Muscle of leg (tissue), 11 donors: Measurements from ENCODE around the gene SLC66A1. TPM values are rescaled to one million over a fixed set of nuclear protein-coding genes. Genes with fewer than 3 reads are reported as not detected.
"Not testable (repeated sequence)": the region's sequence is repeated elsewhere in the genome, so short reads cannot be mapped to it uniquely, and the experiment has no call there.

Experiments
- DNase-seq: peaks from one replicate; pipeline ENCODE4 v3.0.0; 2013
- H3K27ac ChIP-seq: one replicate; pipeline ENCODE4 v1.5.1; 2013; ENCODE audit warnings: mild to moderate bottlenecking, low read length, control low read depth
- H3K27me3 ChIP-seq: one replicate; pipeline ENCODE4 v1.6.1; 2013; ENCODE audit warnings: low read length; ENCODE audit not compliant: control insufficient read depth, insufficient read depth
- H3K36me3 ChIP-seq: one replicate; pipeline ENCODE4 v1.6.1; 2013; ENCODE audit warnings: low read length; ENCODE audit not compliant: control insufficient read depth, insufficient read depth
- H3K4me1 ChIP-seq: one replicate; pipeline ENCODE4 v1.6.1; 2013; ENCODE audit warnings: low read length; ENCODE audit not compliant: control insufficient read depth, insufficient read depth
- H3K4me3 ChIP-seq: one replicate; pipeline ENCODE4 v1.5.1; 2013; ENCODE audit warnings: low read length, control low read depth
- H3K9me3 ChIP-seq: replicated peaks from 2 replicates; pipeline ENCODE4 v1.6.1; 2013; ENCODE audit warnings: low read depth, low read length; ENCODE audit not compliant: control insufficient read depth
- WGBS: methylation state at CpG from one replicate; pipeline ENCODE4 v1.1.5; 2013; ENCODE audit warnings: missing lambda C conversion rate; ENCODE audit not compliant: insufficient coverage; 5-methylcytosine and 5-hydroxymethylcytosine counted together
- polyA plus RNA-seq, 8 donors: library from polyadenylated mRNA; unstranded; fragments of 120-200 nt; gene quantifications; one replicate each; pipeline versions ENCODE4 v1.2.1 to v1.2.3, GENCODE V29; 2013; ENCODE audit warnings: inconsistent platforms in 1 of 8, low replicate concordance in 1 of 8; ENCODE audit not compliant: insufficient read length in 8 of 8, insufficient read depth in 1 of 8
- total RNA-seq: library from RNA; stranded (reverse); fragments of 120-200 nt; gene quantifications from one replicate; pipeline ENCODE4 v1.2.4, GENCODE V29; 2013

SLC66A1 gene
- total and polyA plus RNA-seq, 9 donors: 8.9 to 12.9 (median 9.7) TPM

DNA sequence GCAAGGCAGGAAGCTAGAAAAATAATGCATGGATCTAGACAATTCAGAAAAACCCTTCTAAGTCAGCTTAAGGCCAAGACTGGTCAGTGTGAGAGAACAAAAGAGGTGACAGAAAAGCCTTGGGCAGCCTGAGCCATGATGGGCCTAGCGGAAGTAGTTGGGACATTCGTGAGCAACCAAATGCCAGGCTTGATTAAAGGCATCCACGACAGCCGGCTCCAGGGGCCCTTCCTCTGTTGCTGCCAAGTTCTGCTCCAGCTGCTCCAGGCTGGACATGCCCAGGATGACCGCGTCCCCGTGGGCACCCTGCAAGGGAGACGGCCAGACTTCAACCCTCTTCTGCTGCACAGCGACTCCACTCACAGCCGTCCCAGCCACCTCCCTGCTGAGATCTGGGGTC, 8.0 kb upstream of the SLC66A1 start:
- Histone ChIP-seq H3K36me3 (peaks cover 56% of the 10 kb centered on the region), H3K4me1 (peaks cover 12% of the 10 kb centered on the region), H3K27ac (peak overlapping the region; percentile 72)
- DNase-seq: peak; percentile 60
- H3K9me3 ChIP-seq, H3K27me3 ChIP-seq, H3K4me3 ChIP-seq: not testable (repeated sequence)
- 100% methylated on average over 1 of the region's 10 CpGs for whole genome bisulfite sequencing

- Histone ChIP-seq H3K27me3 (no peaks in the 10 kb centered on the region), H3K36me3 (peaks cover 59% of the 10 kb centered on the region), H3K4me1 (peaks cover 17% of the 10 kb centered on the region), H3K9me3 (no peaks in the 10 kb centered on the region), H3K4me3 (no peak overlapping the region), H3K27ac (no peak overlapping the region)
- WGBS: 96% methylated on average over 9 of the region's 11 CpGs
- no peak for DNase-seq
Measured at GRCh38 chr1:19305880-19306279, 6.2 kb upstream of the SLC66A1 start.

- H3K9me3 ChIP-seq: no peaks in the 10 kb centered on the region
- H3K4me3 ChIP-seq: no peak overlapping the region
- peaks cover 59% of the 10 kb centered on the region for H3K36me3 ChIP-seq
- H3K27me3 ChIP-seq: no peaks in the 10 kb centered on the region
- H3K27ac ChIP-seq: no peak overlapping the region
- peaks cover 23% of the 10 kb centered on the region for H3K4me1 ChIP-seq
- DNase-seq: no peak
- WGBS: 93% methylated on average over 6 of the region's 6 CpGs
Measured at GRCh38 chr1:19306941-19307340, 5.2 kb upstream of the SLC66A1 start.

- Histone ChIP-seq H3K27ac (no peak overlapping the region), H3K9me3 (no peaks in the 10 kb centered on the region), H3K36me3 (peaks cover 55% of the 10 kb centered on the region), H3K27me3 (no peaks in the 10 kb centered on the region), H3K4me3 (no peak overlapping the region), H3K4me1 (peaks cover 27% of the 10 kb centered on the region)
- no peak for DNase-seq
- 89% methylated on average over 10 of the region's 10 CpGs for WGBS
Measured at GRCh38 chr1:19307794-19308508, 4.2 kb upstream of the SLC66A1 start.

DNA sequence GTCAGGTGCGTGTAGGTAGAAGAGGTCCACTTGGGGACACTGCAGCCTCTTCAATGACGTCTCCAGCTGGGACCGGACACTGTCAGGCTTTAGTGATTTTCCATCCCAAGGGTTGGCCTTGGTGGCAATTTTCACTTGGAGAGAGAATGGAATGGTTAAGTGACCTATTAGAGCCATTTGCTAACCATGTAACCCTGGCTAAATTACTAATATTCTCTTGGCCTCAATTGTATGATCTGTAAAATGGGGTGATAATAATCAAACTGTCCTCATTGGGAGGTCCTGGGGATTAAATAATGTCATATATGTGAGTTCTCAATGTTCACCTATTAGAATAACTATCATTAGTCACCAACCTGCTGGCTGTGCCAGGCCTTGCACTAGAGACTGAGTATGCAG, 3.6 kb upstream of the SLC66A1 start:
- no peaks in the 10 kb centered on the region for H3K9me3 ChIP-seq
- no peaks in the 10 kb centered on the region for H3K27me3 ChIP-seq
- H3K36me3 ChIP-seq: peaks cover 49% of the 10 kb centered on the region
- H3K4me1 ChIP-seq: peaks cover 29% of the 10 kb centered on the region
- H3K4me3 ChIP-seq: no peak overlapping the region
- 82% methylated on average over 3 of the region's 3 CpGs for WGBS
- DNase-seq: no peak
- H3K27ac ChIP-seq: no peak overlapping the region

DNA sequence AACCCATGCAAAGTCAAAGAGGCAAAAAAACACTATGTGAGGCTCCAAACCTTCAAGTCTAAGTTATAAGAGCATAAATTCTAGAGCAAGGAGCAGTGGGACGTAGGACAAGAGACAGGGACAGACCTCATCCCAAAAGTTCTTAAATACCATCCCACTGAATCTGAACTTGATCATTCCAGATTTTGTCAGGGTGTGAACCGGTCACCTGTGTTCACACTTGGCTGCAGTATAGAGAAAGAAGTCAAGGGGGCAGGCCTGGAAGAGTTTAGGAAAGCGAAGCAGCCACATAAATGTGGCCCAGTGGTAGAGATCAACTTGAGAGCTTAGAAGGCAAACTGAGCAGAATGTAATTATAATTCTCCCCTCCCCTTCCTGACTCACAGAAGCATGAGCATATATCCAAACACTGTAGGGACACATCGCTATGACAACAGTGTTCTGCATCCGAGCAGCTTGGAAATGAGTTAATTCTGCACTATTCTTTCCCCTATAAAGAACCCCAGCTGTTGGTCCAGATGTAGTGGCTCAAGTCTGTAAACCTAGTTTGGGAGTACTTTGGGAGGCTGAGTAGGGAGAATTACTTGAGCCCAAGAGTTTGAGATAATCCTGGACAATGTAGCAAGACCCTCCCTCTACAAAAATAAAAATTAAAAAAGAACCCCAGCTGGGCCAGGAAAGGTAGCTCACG, 2.9 kb upstream of the SLC66A1 start:
- WGBS: 40% methylated on average over 1 of the region's 6 CpGs
- no peak overlapping the region for H3K4me3 ChIP-seq
- H3K9me3 ChIP-seq: no peaks in the 10 kb centered on the region
- H3K27me3 ChIP-seq: no peaks in the 10 kb centered on the region
- peaks cover 29% of the 10 kb centered on the region for H3K4me1 ChIP-seq
- no peak overlapping the region for H3K27ac ChIP-seq
- peaks cover 48% of the 10 kb centered on the region for H3K36me3 ChIP-seq
- peak; percentile 41 for DNase-seq

DNA sequence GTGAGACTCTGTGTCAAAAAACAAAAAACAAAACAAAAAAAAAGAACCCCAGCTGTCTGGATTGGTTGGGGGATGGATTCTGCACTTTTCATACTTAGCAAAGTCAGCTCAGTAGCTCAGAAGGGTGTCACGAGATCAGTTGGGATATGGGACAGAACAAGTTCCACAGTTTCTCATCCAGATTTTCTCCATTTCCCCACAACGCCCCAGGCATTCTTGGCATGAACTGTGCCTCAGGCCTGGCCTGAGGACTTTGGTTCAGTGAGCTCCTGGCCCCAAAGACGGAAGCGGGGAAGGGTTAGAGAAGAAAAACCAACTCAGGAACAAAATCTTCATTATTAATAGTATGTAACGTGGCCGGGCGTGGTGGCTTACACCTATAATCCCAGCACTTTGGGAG, 2.1 kb upstream of the SLC66A1 start:
- WGBS: 34% methylated on average over 2 of the region's 7 CpGs
- Histone ChIP-seq H3K4me1 (peaks cover 26% of the 10 kb centered on the region), H3K9me3 (no peaks in the 10 kb centered on the region), H3K27me3 (no peaks in the 10 kb centered on the region), H3K4me3 (no peak overlapping the region), H3K27ac (no peak overlapping the region), H3K36me3 (peaks cover 52% of the 10 kb centered on the region)
- no peak for DNase-seq

DNA sequence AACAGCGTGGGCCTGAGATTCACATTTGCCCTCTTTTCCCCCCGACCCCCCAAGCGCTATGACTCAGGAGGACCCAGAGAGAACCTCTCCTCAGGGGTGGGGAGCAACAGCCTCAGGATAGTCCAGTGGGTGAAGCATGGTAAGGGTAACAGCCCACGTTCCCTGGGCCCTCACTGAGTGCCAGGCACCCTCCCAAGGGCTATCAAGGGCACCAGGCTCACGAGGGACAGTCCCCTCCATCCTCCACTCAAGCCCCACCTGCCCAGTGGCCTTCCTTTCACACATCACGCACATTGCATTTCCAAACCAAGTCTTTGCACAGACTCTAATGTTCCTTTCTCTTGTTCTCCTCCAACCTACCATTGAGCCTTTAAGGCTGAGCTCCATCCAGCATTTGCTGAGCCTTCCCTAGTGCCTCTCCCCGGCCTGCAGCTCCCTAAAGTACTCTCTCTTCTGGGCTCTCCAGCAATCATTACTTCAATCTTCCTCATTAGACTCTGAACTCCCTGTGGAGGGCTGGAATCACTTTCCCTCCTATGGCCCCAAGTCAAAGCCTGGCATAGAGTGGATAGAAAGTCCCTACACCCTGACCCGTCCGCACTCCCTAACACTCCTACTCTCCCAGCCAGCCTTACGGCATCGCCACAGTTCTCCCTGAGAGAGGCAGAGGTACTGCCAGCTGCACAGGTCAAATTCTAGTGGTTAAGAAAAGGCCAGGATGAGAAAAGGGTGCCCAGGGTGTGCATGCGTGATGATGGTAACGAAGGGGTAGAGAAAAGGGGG, 1.2 kb upstream of the SLC66A1 start:
- Histone ChIP-seq H3K36me3 (peaks cover 48% of the 10 kb centered on the region), H3K27me3 (no peaks in the 10 kb centered on the region), H3K4me3 (peak overlapping the region; percentile 76), H3K4me1 (peaks cover 28% of the 10 kb centered on the region), H3K9me3 (no peaks in the 10 kb centered on the region), H3K27ac (no peak overlapping the region)
- WGBS: 24% methylated on average over 5 of the region's 13 CpGs
- DNase-seq: no peak

DNA sequence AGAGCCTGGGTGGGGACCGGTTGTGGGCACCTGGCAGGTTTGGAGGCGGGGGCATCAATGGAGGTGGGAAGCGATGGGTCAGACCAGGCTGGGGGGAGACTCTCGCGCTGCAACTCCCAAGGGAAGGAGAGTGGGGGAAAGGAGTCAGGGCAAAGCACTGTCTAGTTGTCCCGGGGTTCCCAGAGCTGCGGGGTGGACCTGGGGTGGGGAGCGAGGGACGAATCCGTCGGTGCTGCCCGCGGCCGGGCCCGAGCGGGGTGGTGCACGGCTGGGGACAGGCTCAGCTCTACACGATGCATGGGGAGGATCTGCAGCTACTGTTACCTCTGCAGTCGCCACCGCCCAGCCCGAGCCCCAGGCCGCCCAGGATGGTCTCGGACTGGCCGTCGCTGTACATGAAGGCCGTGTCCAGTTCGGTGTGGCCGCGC, 609 bp upstream of the SLC66A1 start:
- Histone ChIP-seq H3K9me3 (no peaks in the 10 kb centered on the region), H3K36me3 (peaks cover 46% of the 10 kb centered on the region), H3K4me1 (peaks cover 31% of the 10 kb centered on the region), H3K27me3 (no peaks in the 10 kb centered on the region), H3K27ac (no peak overlapping the region), H3K4me3 (peak overlapping the region; percentile 76)
- peak; percentile 39 for DNase-seq
- 1% methylated on average over 29 of the region's 29 CpGs for WGBS
